ENCODE results near the gene UNC13D.

UNC13D gene

GRCh38 chr17:75877752-75878173, 33.6 kb upstream of the UNC13D start:
- TF ChIP-seq GATA3 (IDR thresholded peaks at IDR 0.05; ENCODE audit: low read depth, low read length): no peak
- TF ChIP-seq GATA2 (IDR thresholded peaks at IDR 0.05; ENCODE audit: low read depth, low read length): no peak

GRCh38 chr17:75876938-75877751, 32.9 kb upstream of the UNC13D start:
- TF ChIP-seq GATA3 (IDR thresholded peaks at IDR 0.05; ENCODE audit: low read depth, low read length): no peak
- TF ChIP-seq GATA2 (IDR thresholded peaks at IDR 0.05; ENCODE audit: low read depth, low read length): no peak

- TF ChIP-seq GATA2 (IDR thresholded peaks at IDR 0.05; ENCODE audit: low read depth, low read length): no peak
- TF ChIP-seq GATA3 (IDR thresholded peaks at IDR 0.05; ENCODE audit: low read depth, low read length): no peak
Measured at GRCh38 chr17:75876190-75876937, 32.2 kb upstream of the UNC13D start.

GRCh38 chr17:75875940-75876189, 31.7 kb upstream of the UNC13D start:
- TF ChIP-seq GATA3 (IDR thresholded peaks at IDR 0.05; ENCODE audit: low read depth, low read length) (no peak), GATA2 (IDR thresholded peaks at IDR 0.05; ENCODE audit: low read depth, low read length) (no peak)

- TF ChIP-seq GATA2 (IDR thresholded peaks at IDR 0.05; ENCODE audit: low read depth, low read length) (no peak), GATA3 (IDR thresholded peaks at IDR 0.05; ENCODE audit: low read depth, low read length) (no peak)
Measured at GRCh38 chr17:75875182-75875939, 31.2 kb upstream of the UNC13D start.

GRCh38 chr17:75874323-75875181, 30.3 kb upstream of the UNC13D start:
- TF ChIP-seq GATA3 (IDR thresholded peaks at IDR 0.05; ENCODE audit: low read depth, low read length): no peak

- TF ChIP-seq GATA3 (IDR thresholded peaks at IDR 0.05; ENCODE audit: low read depth, low read length): no peak
- no peak for TF ChIP-seq GATA2 (IDR thresholded peaks at IDR 0.05; ENCODE audit: low read depth, low read length)
Measured at GRCh38 chr17:75873587-75874322, 29.6 kb upstream of the UNC13D start.

GRCh38 chr17:75872434-75873351, 28.5 kb upstream of the UNC13D start:
- TF ChIP-seq GATA2 (IDR thresholded peaks at IDR 0.05; ENCODE audit: low read depth, low read length) (no peak), GATA3 (IDR thresholded peaks at IDR 0.05; ENCODE audit: low read depth, low read length) (no peak)

- TF ChIP-seq GATA3 (IDR thresholded peaks at IDR 0.05; ENCODE audit: low read depth, low read length) (no peak), GATA2 (IDR thresholded peaks at IDR 0.05; ENCODE audit: low read depth, low read length) (no peak)
Measured at GRCh38 chr17:75869282-75870141, 25.3 kb upstream of the UNC13D start.

GRCh38 chr17:75864448-75864871, 20.3 kb upstream of the UNC13D start:
- TF ChIP-seq GATA2 (IDR thresholded peaks at IDR 0.05; ENCODE audit: low read depth, low read length) (no peak), GATA3 (IDR thresholded peaks at IDR 0.05; ENCODE audit: low read depth, low read length) (no peak)

- TF ChIP-seq GATA2 (IDR thresholded peaks at IDR 0.05; ENCODE audit: low read depth, low read length) (no peak), GATA3 (IDR thresholded peaks at IDR 0.05; ENCODE audit: low read depth, low read length) (no peak)
Measured at GRCh38 chr17:75861927-75862317, 17.7 kb upstream of the UNC13D start.
